CD4-positive, alpha-beta T cell treated with Interleukin-4 for 4 hours (primary cell): Measurements from ENCODE around the gene PLA2G4F.

Source experiments
- DNase-seq: peaks from one replicate; pipeline ENCODE4 v3.0.0-alpha.2; 2020

Gene PLA2G4F

GRCh38 chr15:42163947-42164550 is 7.6 kb upstream of the PLA2G4F start:
- no peak for DNase-seq

GRCh38 chr15:42163291-42163690 is 6.9 kb upstream of the PLA2G4F start:
- no peak for DNase-seq

DNA sequence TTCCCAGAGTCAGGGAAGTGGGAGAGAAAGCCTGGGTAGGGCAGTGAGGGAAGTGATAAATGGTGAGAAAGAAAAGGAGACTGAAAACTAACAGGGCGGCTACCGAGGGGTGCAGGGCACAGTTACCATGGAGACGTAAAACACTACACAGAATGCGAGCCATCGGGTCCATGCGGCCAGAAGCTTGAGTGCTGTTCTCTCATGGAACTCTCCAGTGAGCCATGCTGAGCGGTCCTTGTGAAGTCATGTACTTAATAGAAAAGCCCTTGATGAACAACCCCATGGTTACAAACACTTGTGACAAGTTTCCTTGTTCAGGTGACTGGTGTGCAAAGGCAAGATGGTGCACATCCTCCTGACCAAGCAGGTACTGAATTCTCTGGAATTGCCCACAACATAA is 3.7 kb upstream of the PLA2G4F start:
- no peak for DNase-seq

GRCh38 chr15:42159381-42160015 is 3.1 kb upstream of the PLA2G4F start:
- DNase-seq: no peak

DNA sequence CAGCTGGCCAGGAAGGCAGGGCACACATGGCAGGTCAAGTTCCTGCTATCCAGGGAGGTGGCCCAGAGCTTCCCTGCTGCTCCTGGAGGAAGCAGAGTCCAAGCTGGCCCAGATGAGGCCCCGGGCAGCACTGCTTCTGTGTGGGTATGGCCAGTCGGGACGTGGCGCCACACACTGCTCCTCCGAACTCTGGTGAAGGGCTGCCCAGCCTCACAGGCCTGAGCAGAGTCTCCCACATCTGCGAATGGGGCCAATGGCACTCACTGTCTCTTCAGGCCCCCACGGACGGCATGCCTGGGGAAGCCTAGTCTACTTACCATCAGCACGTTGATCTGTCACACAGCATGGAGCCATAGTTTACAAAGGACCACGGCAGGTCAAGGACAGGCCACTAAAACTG is 2.5 kb upstream of the PLA2G4F start:
- no peak for DNase-seq

- DNase-seq: no peak
Observed at GRCh38 chr15:42157981-42158765, 1.7 kb upstream of the PLA2G4F start.

GRCh38 chr15:42157381-42157780 is 945 bp upstream of the PLA2G4F start:
- DNase-seq: no peak

GRCh38 chr15:42155546-42156242 is 742 bp downstream of the PLA2G4F start:
- DNase-seq: no peak

GRCh38 chr15:42154956-42155355 is 1.5 kb downstream of the PLA2G4F start:
- no peak for DNase-seq

GRCh38 chr15:42154212-42154941 is 2.1 kb downstream of the PLA2G4F start:
- no peak for DNase-seq

- no peak for DNase-seq
Observed at GRCh38 chr15:42153874-42154211, 2.6 kb downstream of the PLA2G4F start.

GRCh38 chr15:42152921-42153698 is 3.3 kb downstream of the PLA2G4F start:
- DNase-seq: no peak

GRCh38 chr15:42152196-42152920 is 4.1 kb downstream of the PLA2G4F start:
- no peak for DNase-seq

- no peak for DNase-seq
Observed at GRCh38 chr15:42151736-42152135, 4.7 kb downstream of the PLA2G4F start.

DNA sequence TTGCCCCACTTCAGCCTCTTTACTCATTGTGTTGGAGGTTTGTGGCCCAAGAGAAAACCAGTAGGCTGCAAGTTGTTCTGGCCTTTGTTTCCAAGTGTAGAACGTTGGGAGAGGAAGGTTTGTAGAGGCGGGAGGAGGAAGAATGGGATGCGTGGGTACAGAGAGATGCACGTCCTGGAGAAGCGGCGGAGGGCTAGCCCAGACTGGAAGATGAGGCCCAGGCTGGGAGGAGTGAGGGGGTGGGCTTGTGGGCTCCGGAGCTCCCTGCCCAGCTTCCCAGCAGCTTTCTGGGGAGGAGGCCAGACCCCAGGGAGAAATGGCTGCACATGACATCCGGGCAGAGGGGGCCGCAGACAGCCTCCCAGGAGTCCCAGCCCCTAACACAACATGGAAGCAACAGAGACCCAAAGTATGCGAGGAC is 5.3 kb downstream of the PLA2G4F start:
- DNase-seq: no peak

- no peak for DNase-seq
Observed at GRCh38 chr15:42150219-42150970, 6.0 kb downstream of the PLA2G4F start.

DNA sequence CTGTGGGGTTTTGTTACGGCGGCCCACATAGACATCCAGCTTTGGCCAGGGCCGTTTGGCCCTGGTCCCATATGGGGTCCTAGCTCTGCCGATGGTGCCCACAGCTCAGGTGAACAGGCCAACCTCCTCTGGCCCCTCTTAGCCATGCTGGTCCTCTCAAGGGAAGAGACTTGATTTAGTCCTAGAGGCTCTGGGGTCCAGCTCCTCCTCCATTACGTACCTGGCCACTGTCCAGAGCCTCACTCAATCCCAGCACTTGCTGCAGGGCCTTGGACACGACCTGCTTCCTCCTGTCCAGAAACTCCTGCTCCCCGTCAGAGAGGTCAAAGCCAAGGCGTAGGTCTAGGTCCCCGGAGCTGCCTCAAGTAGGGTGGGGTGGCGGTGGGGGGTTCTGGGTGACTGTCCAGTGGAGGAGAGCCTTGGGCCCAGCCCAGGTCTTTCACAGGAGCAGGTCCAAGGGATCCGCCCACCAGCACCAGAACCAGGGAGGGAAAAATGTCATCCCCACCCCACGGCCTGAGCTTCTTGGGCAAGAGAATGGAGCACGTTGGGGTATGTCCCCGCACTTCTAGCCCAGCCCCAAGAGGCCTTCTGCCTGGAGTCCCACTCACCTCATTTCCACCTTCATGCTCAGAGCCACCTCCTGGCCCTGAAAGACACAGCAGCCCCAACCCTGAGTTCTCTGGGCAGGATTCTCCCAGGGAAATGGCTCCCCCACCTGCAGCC is 6.8 kb downstream of the PLA2G4F start:
- no peak for DNase-seq

GRCh38 chr15:42148808-42149492 is 7.5 kb downstream of the PLA2G4F start:
- DNase-seq: no peak

DNA sequence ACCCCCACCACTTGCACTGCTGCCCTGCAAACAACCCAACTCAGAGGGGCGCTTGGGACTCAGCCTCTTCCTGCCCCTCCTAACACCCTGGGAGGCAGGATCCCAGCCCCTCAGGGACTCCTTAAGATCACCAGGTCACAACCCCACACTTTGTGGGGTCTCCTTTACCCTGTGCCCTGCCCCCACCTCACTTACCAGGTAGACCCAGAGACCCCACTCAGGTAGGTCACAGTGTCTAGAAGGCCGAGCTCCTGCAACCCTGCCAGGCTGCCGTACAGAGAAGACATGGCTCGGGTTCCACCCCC is 9.1 kb downstream of the PLA2G4F start:
- no peak for DNase-seq
